Lower leg skin (tissue), 4 donors: ENCODE results near the gene PEAK1. TPM values are rescaled to one million over a fixed set of nuclear protein-coding genes. Genes with fewer than 3 reads are reported as not detected.
"Not testable (repeated sequence)": the region's sequence is repeated elsewhere in the genome, so short reads cannot be mapped to it uniquely, and the experiment has no call there.

Source experiments
- DNase-seq, 2 donors: peaks; one replicate each; pipeline ENCODE4 v3.0.0-alpha.2; 2019; ENCODE audit warnings: low spot score in 2 of 2
- H3K4me3 ChIP-seq: fragments of 200-600 bp; sonication (generic); 2 replicates; pipeline ENCODE4 v1.5.1; 2017; ENCODE audit warnings: mild to moderate bottlenecking, low read depth; ENCODE audit not compliant: poor library complexity, severe bottlenecking
- POLR2A ChIP-seq, 2 donors: fragments of 450-650 bp; IDR thresholded peaks; one replicate each; pipeline ENCODE4 v1.6.1; 2016 to 2017; ENCODE audit warnings: antibody characterized with exemption in 2 of 2, mild to moderate bottlenecking in 1 of 2, moderate library complexity in 1 of 2
- WGBS, 2 donors: methylation state at CpG; one replicate each; pipeline ENCODE4 v1.1.5; 2018; 5-methylcytosine and 5-hydroxymethylcytosine counted together
- intact Hi-C: fragments of 100-400 bp; cut with DNase I; formaldehyde crosslinking; loops from one replicate; pipeline ENCODE4 v1.15.0; 2023; ENCODE audit warnings: low total_unique reads
- total RNA-seq, 4 donors: library from RNA; depleted of rRNA; stranded (reverse); fragments of >200 nt; gene quantifications; one replicate each; pipeline ENCODE4 v1.1.0, GENCODE V29; 2016
- TF ChIP-seq, protein P1 (sequence below), 3 donors: fragments of 450-650 bp; IDR thresholded peaks; one replicate each; pipeline ENCODE4 v1.5.1; 2016; ENCODE audit warnings: antibody characterized with exemption in 3 of 3, mild to moderate bottlenecking in 3 of 3, moderate library complexity in 2 of 3

Gene PEAK1
- total RNA-seq, 4 donors from 2014 or later: 23.4 to 38.2 (median 31.0) TPM

DNA sequence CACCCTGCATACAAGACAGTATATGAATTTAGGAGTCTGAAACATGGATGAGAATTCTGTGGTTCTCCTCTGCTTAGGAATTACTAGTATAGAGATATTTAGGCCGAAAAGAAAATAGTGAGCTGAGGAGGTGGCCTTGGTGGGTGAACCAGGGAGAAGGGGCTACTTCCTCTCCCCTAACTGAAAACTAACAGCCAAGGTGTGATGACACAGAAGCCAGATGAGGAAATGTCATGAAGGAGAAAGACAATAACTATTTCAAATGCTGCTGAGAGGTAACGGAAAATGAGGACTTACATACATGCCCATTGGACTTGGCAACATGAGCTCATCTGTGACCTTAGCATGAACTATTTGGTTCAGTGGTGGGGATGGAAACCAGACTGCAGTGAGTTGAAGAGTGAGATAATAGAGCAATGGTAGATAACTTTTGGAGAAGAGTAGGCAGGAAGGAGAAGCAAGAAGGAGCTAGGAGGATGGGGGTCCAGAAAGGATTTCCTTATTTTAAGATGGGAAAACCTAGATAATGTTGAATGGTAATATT, 234.6 kb downstream of the PEAK1 start:
- DNase-seq: no peak
- intact Hi-C loops: no loop called here
- no peak overlapping the region for H3K4me3 ChIP-seq
- no peak for TF ChIP-seq POLR2A (IDR thresholded peaks at IDR 0.05)
- TF ChIP-seq, protein P1, sequence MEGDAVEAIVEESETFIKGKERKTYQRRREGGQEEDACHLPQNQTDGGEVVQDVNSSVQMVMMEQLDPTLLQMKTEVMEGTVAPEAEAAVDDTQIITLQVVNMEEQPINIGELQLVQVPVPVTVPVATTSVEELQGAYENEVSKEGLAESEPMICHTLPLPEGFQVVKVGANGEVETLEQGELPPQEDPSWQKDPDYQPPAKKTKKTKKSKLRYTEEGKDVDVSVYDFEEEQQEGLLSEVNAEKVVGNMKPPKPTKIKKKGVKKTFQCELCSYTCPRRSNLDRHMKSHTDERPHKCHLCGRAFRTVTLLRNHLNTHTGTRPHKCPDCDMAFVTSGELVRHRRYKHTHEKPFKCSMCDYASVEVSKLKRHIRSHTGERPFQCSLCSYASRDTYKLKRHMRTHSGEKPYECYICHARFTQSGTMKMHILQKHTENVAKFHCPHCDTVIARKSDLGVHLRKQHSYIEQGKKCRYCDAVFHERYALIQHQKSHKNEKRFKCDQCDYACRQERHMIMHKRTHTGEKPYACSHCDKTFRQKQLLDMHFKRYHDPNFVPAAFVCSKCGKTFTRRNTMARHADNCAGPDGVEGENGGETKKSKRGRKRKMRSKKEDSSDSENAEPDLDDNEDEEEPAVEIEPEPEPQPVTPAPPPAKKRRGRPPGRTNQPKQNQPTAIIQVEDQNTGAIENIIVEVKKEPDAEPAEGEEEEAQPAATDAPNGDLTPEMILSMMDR (IDR thresholded peaks at IDR 0.05): no peak
- WGBS, 2 donors: 89% methylated on average over 2 of the region's 2 CpGs

DNA sequence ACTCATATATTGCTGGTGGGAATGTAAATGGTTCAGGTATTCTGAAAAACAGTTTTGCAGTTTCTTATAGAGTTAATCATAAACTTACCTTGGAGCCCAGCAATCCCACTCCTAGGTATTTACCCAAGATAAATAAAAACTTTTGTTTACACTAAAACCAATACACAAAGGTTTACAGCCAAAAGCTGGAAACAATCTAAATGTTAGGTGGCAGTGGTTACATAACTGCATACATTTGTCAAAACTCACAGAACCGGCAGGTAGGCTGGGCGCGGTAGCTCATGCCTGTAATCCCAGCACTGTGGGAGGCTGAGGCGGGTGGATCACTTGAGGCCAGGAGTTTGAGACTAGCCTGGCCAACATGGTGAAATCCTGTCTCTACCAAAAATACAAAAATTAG, 235.6 kb downstream of the PEAK1 start:
- intact Hi-C loops, H3K4me3 ChIP-seq, DNase-seq: not testable (repeated sequence)
- WGBS, 2 donors: 54 to 73% methylated on average over 4 of the region's 4 CpGs

DNA sequence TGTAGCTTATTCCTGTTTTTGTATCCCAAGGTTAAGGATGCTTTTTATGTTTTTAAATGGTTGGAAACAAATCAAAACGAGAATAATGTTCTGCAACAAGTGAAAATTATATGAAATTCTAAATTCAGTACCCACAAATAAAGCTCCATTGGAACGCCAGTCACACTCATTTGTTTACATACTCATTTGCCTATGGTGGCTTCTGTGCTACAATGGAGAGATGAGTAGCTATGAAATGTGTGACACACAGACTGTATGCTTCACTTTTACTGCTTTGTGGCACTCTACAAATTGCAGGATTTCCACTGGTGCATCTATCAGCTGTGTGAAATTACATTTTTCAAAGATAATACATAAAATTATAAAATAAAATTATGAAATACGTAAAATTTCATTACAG, 236.8 kb downstream of the PEAK1 start:
- H3K4me3 ChIP-seq: no peak overlapping the region
- TF ChIP-seq POLR2A (IDR thresholded peaks at IDR 0.05): no peak
- TF ChIP-seq, protein P1 (IDR thresholded peaks at IDR 0.05): no peak
- no peak for DNase-seq
- intact Hi-C loops: no loop called here
- 89 to 95% methylated on average over 3 of the region's 3 CpGs for WGBS, 2 donors

DNA sequence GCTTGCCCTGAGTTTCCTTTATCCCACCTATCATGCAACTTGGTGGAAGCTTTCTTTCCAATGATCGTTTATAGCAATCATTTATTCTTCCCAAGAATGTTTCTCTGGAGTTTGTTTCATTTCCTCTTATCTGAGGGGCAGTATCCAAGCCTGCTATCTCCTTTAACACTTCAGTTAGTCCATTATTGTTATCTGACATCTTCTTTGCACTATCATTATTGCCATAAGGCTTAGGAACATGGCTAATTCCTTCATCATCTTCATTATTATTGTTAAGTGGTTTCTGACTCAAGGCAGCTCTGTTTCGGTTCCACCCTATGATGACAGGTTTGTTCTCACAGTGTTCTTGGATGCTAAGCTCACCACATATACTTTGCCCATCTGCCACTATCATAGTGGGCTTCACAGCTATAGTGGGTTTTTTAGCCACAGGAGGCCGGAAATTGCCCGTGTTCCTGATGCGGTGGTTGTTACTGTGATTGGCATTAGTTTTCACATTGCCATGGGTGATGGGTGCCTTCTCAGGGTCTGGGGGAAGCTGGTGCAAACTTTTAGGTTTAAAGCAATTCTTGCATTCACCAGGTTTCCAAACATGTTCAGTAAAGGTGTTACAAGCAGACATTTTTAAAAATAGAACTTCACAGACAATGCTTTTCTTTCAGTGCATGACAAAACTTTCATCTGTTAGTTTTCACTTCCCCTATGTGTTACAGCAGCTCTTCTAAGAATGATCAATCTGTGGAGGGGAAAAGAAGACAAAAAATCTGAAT, 238.4 kb downstream of the PEAK1 start:
- no peak for DNase-seq
- H3K4me3 ChIP-seq: no peak overlapping the region
- intact Hi-C loops: no loop called here
- no peak for TF ChIP-seq POLR2A (IDR thresholded peaks at IDR 0.05)
- TF ChIP-seq, protein P1 (IDR thresholded peaks at IDR 0.05): no peak
- 86 to 89% methylated on average over 5 of the region's 5 CpGs for WGBS, 2 donors

DNA sequence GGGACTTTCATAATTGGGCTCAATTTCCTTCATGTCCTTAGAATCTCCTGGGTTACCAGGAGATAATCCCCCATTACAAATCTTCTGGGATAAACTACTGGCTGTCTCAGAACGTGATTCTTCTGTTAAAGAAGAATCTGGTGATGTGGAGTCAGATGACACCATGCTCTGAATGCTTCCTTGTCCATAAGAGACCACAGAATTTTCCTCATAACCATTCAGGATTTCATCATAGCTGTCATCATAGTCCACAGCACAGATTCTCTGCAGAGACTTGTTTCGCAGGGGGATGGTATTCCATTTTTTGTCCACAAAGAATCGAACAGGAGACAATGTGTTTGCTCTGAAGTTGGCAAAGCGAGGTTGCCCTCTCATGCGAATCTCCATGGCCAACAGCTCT, 239.1 kb downstream of the PEAK1 start:
- intact Hi-C loops: no loop called here
- DNase-seq: no peak
- WGBS, 2 donors: 82 to 83% methylated on average over 5 of the region's 5 CpGs
- TF ChIP-seq POLR2A (IDR thresholded peaks at IDR 0.05): no peak
- TF ChIP-seq, protein P1 (IDR thresholded peaks at IDR 0.05): no peak
- H3K4me3 ChIP-seq: no peak overlapping the region

DNA sequence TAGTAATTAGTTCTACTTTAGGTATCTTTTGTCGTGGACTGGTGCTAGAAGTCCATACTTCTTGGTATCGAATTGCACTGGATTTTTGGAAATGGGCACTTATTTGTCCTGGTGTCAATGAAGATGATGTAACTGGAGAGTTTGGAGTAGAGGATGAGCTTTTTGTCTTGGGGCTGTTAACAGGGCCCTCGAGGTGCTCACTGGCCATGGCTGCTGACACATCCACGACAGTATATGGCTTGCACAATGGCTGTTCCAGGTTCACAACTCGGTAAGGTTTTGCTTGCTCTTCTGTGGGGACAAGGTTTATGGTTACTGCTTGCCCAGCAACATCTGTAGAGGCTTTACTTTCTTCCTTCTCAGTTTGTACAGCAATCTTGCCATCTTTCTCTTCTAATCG, 239.6 kb downstream of the PEAK1 start:
- TF ChIP-seq, protein P1 (IDR thresholded peaks at IDR 0.05): no peak
- no peak for TF ChIP-seq POLR2A (IDR thresholded peaks at IDR 0.05)
- 94 to 95% methylated on average over 6 of the region's 6 CpGs for WGBS, 2 donors
- DNase-seq: no peak
- H3K4me3 ChIP-seq: no peak overlapping the region
- intact Hi-C loops: no loop called here
